ENCODE measurements around the gene TENM4.

The TENM4 gene

GRCh38 chr11:78652843-78653239 is 788.0 kb downstream of the TENM4 start:
- Histone ChIP-seq H3K79me2 (ENCODE audit: insufficient read depth, low read length) (no peaks in the 10 kb centered on the region), H3K36me3 (ENCODE audit: insufficient read depth, low read length) (no peaks in the 10 kb centered on the region), H4K20me1 (ENCODE audit: insufficient read depth, low read length) (no peaks in the 10 kb centered on the region), H3K9ac (ENCODE audit: low read depth, low read length) (no peak overlapping the region), H2AFZ (ENCODE audit: low read depth, low read length) (no peak overlapping the region), H3K27me3 (ENCODE audit: insufficient read depth, low read length, poor library complexity) (peaks cover 10% of the 10 kb centered on the region), H3K4me3 (ENCODE audit: low read depth in 1 of 2, low read length in 2 of 2) (no peak overlapping the region), H3K9me3 (ENCODE audit: insufficient read depth, low read length, severe bottlenecking) (no peaks in the 10 kb centered on the region), H3K4me1 (ENCODE audit: insufficient read depth, low read length) (no peaks in the 10 kb centered on the region), H3K27ac (ENCODE audit: low read length) (no peak overlapping the region), H3K4me2 (ENCODE audit: insufficient read depth, low read length) (no peak overlapping the region)
- TF ChIP-seq EZH2 (IDR thresholded peaks at IDR 0.05; ENCODE audit: borderline replicate concordance, low read depth, low read length, severe bottlenecking) (no peak), CTCF (IDR thresholded peaks at IDR 0.05; ENCODE audit: borderline replicate concordance, extremely low read depth, low read length, poor library complexity, severe bottlenecking) (no peak)
- no peak for ATAC-seq (ENCODE audit: insufficient read depth, low read depth)
- no peak for DNase-seq

- no peak overlapping the region for H3K27ac ChIP-seq (ENCODE audit: low read length)
- no peak for TF ChIP-seq EZH2 (IDR thresholded peaks at IDR 0.05; ENCODE audit: borderline replicate concordance, low read depth, low read length, severe bottlenecking)
- TF ChIP-seq CTCF (IDR thresholded peaks at IDR 0.05; ENCODE audit: borderline replicate concordance, extremely low read depth, low read length, poor library complexity, severe bottlenecking), result no peak
- H3K9me3 ChIP-seq (ENCODE audit: insufficient read depth, low read length, severe bottlenecking), result no peaks in the 10 kb centered on the region
- DNase-seq (no peak), ATAC-seq (ENCODE audit: insufficient read depth, low read depth) (no peak)
- no peak overlapping the region for H3K4me3 ChIP-seq (ENCODE audit: low read depth in 1 of 2, low read length in 2 of 2)
- H3K4me2 ChIP-seq (ENCODE audit: insufficient read depth, low read length), result no peak overlapping the region
- no peaks in the 10 kb centered on the region for H4K20me1 ChIP-seq (ENCODE audit: insufficient read depth, low read length)
- no peaks in the 10 kb centered on the region for H3K36me3 ChIP-seq (ENCODE audit: insufficient read depth, low read length)
- peaks cover 10% of the 10 kb centered on the region for H3K27me3 ChIP-seq (ENCODE audit: insufficient read depth, low read length, poor library complexity)
- no peak overlapping the region for H3K9ac ChIP-seq (ENCODE audit: low read depth, low read length)
- no peak overlapping the region for H2AFZ ChIP-seq (ENCODE audit: low read depth, low read length)
- H3K4me1 ChIP-seq (ENCODE audit: insufficient read depth, low read length), result no peaks in the 10 kb centered on the region
- H3K79me2 ChIP-seq (ENCODE audit: insufficient read depth, low read length), result no peaks in the 10 kb centered on the region
Observed at GRCh38 chr11:78651923-78652842, 788.6 kb downstream of the TENM4 start.

- no peak for DNase-seq
- TF ChIP-seq CTCF (IDR thresholded peaks at IDR 0.05; ENCODE audit: borderline replicate concordance, extremely low read depth, low read length, poor library complexity, severe bottlenecking), result no peak
- no peak for TF ChIP-seq EZH2 (IDR thresholded peaks at IDR 0.05; ENCODE audit: borderline replicate concordance, low read depth, low read length, severe bottlenecking)
- H3K4me2 ChIP-seq (ENCODE audit: insufficient read depth, low read length), result no peak overlapping the region
- H3K79me2 ChIP-seq (ENCODE audit: insufficient read depth, low read length), result no peaks in the 10 kb centered on the region
- no peak overlapping the region for H3K4me3 ChIP-seq (ENCODE audit: low read depth in 1 of 2, low read length in 2 of 2)
- H2AFZ ChIP-seq (ENCODE audit: low read depth, low read length), result no peak overlapping the region
- no peak overlapping the region for H3K27ac ChIP-seq (ENCODE audit: low read length)
- ATAC-seq (ENCODE audit: insufficient read depth, low read depth), result no peak
- H3K9me3 ChIP-seq (ENCODE audit: insufficient read depth, low read length, severe bottlenecking), result no peaks in the 10 kb centered on the region
- 0 out of 2 replicates have a peak, but pooled peaks cover 3% of the 10 kb centered on the region for H4K20me1 ChIP-seq (ENCODE audit: insufficient read depth, low read length)
- no peaks in the 10 kb centered on the region for H3K4me1 ChIP-seq (ENCODE audit: insufficient read depth, low read length)
- H3K36me3 ChIP-seq (ENCODE audit: insufficient read depth, low read length), result no peaks in the 10 kb centered on the region
- no peak overlapping the region for H3K9ac ChIP-seq (ENCODE audit: low read depth, low read length)
- H3K27me3 ChIP-seq (ENCODE audit: insufficient read depth, low read length, poor library complexity), result peaks cover 10% of the 10 kb centered on the region
Observed at GRCh38 chr11:78651136-78651775, 789.6 kb downstream of the TENM4 start.

Measured in DND-41 (cell line).